Stomach (tissue), 9 donors: ENCODE data around the gene ZNF211. TPM values are rescaled to one million over a fixed set of nuclear protein-coding genes. Genes with fewer than 3 reads are reported as not detected.

Source experiments
- DNase-seq, 2 donors: peaks; one replicate each; pipeline versions ENCODE4 v3.0.0 to v3.0.0-alpha.2; 2013 to 2019
- H3K27ac ChIP-seq, 5 donors: fragments of 200-600 bp in 4 of 5; sonication (generic) in 4 of 5; one replicate each; pipeline ENCODE4 v1.5.1; 2013 to 2019; ENCODE audit warnings: mild to moderate bottlenecking in 1 of 5, moderate library complexity in 1 of 5
- H3K27me3 ChIP-seq, 3 donors: fragments of 200-600 bp; sonication (generic); one replicate each; pipeline ENCODE4 v1.5.1; 2017 to 2019; ENCODE audit warnings: mixed run types in 1 of 3
- H3K36me3 ChIP-seq, 4 donors: fragments of 200-600 bp; sonication (generic); 1 replicate in 3 of 4; 2 replicates in 1 of 4; pipeline ENCODE4 v1.5.1; 2016 to 2019
- H3K4me1 ChIP-seq, 4 donors: fragments of 200-600 bp; sonication (generic); one replicate each; pipeline ENCODE4 v1.5.1; 2016 to 2019
- H3K4me3 ChIP-seq, 4 donors: fragments of 200-600 bp; sonication (generic) in 3 of 4; one replicate each; pipeline ENCODE4 v1.5.1; 2016 to 2019; ENCODE audit warnings: mild to moderate bottlenecking in 1 of 4
- H3K9me3 ChIP-seq, 4 donors: fragments of 200-600 bp; sonication (generic); one replicate each; pipeline ENCODE4 v1.5.1; 2016 to 2019
- CTCF ChIP-seq, 7 experiments: fragments of 450-650 bp in 4 of 7; fragments of 200-600 bp in 3 of 7; sonication (generic) in 3 of 7; IDR thresholded peaks; one replicate each; pipeline ENCODE4 v1.5.1; 2016 to 2019; ENCODE audit warnings: antibody characterized with exemption in 7 of 7, control low read depth in 2 of 7, mild to moderate bottlenecking in 1 of 7
- EP300 ChIP-seq: sonication (generic); formaldehyde crosslinking; IDR thresholded peaks from one replicate; pipeline ENCODE4 v1.6.1; 2017; ENCODE audit warnings: antibody characterized with exemption
- POLR2A ChIP-seq, 4 donors: fragments of 450-650 bp; IDR thresholded peaks; one replicate each; pipeline ENCODE4 v1.6.1; 2016; ENCODE audit warnings: antibody characterized with exemption in 4 of 4, control low read depth in 2 of 4, mild to moderate bottlenecking in 1 of 4, moderate library complexity in 1 of 4
- POLR2AphosphoS5 ChIP-seq, 3 donors: sonication (generic); formaldehyde crosslinking; IDR thresholded peaks; one replicate each; pipeline ENCODE4 v1.6.1; 2016; ENCODE audit warnings: antibody characterized with exemption in 3 of 3
- WGBS, 5 donors: extraction: QIAGEN DNeasy Blood & Tissue Kit in 3 of 5; methylation state at CpG; one replicate each; pipeline versions ENCODE4 v1.1.5 to v1.1.7; 2013 to 2018; 5-methylcytosine and 5-hydroxymethylcytosine counted together
- intact Hi-C: fragments of 100-400 bp; cut with DNase I; formaldehyde crosslinking; loops from one replicate; pipeline ENCODE4 v1.15.1; 2023; ENCODE audit warnings: low total_unique reads
- polyA plus RNA-seq, 3 donors: library from polyadenylated mRNA; stranded (reverse); fragments of 200-250 nt; gene quantifications; one replicate each; pipeline ENCODE4 v1.2.3, GENCODE V29; 2013
- total RNA-seq, 5 donors: library from RNA; depleted of rRNA; stranded (reverse); fragments of >200 nt; gene quantifications; one replicate each; pipeline versions ENCODE4 v1.1.0 to v1.2.3, GENCODE V29; 2014 to 2016
- donor health status: healthy with polysubstance abuse.
- donor health status: Bipolar disorder and iron deficiency.
- donor health status: healthy.

Gene ZNF211
- total and polyA plus RNA-seq, 8 donors, result 4.4 to 37.1 (median 9.3) TPM

GRCh38 chr19:57655443-57655842 is 22.5 kb downstream of the ZNF211 start:
- intact Hi-C loops, result no loop called here
- peak in 1 of 2 donors; percentile 68 for DNase-seq
- peaks cover 3 to 59% (median 39%) of the 10 kb centered on the region in 4 donors for H3K9me3 ChIP-seq
- H3K27me3 ChIP-seq, result peaks cover 0 to 15% (median 0%) of the 10 kb centered on the region in 3 donors
- H3K4me1 ChIP-seq, result no peaks in the 10 kb centered on the region
- H3K4me3 ChIP-seq, result no peak overlapping the region
- TF ChIP-seq EP300 (no peak), POLR2AphosphoS5 (IDR thresholded peaks at IDR 0.05) (no peak), POLR2A (IDR thresholded peaks at IDR 0.05) (no peak), CTCF (IDR thresholded peaks at IDR 0.05) (no peak)
- H3K36me3 ChIP-seq, result no peaks in the 10 kb centered on the region
- WGBS, 5 donors, result 27 to 67% (median 50%) methylated on average over 1 of the region's 1 CpG
- H3K27ac ChIP-seq, result no peak overlapping the region

- Histone ChIP-seq H3K4me3 (no peak overlapping the region), H3K27ac (peak overlapping the region in 1 of 5 donors; percentile 10), H3K27me3 (peaks cover 0 to 15% (median 0%) of the 10 kb centered on the region in 3 donors), H3K36me3 (no peaks in the 10 kb centered on the region), H3K4me1 (no peaks in the 10 kb centered on the region), H3K9me3 (peaks cover 3 to 50% (median 36%) of the 10 kb centered on the region in 4 donors)
- intact Hi-C loops, result no loop called here
- 76 to 96% (median 85%) methylated on average over 1 of the region's 1 CpG for WGBS, 5 donors
- no peak for TF ChIP-seq CTCF (IDR thresholded peaks at IDR 0.05)
- TF ChIP-seq POLR2A (IDR thresholded peaks at IDR 0.05), result no peak
- TF ChIP-seq EP300, result no peak
- TF ChIP-seq POLR2AphosphoS5 (IDR thresholded peaks at IDR 0.05), result no peak
- DNase-seq, result no peak
Observed at GRCh38 chr19:57656346-57656745, 23.4 kb downstream of the ZNF211 start.

- H3K27ac ChIP-seq, result peak overlapping the region; percentile 28 to 79 (median 56)
- H3K4me3 ChIP-seq, result peak overlapping the region; percentile 55 to 77 (median 59)
- peaks cover 0 to 17% (median 12%) of the 10 kb centered on the region in 4 donors for H3K4me1 ChIP-seq
- WGBS, 5 donors, result 3 to 5% (median 4%) methylated on average over 42 to 64 of the region's 64 CpGs
- no peaks in the 10 kb centered on the region for H3K36me3 ChIP-seq
- H3K27me3 ChIP-seq, result peaks cover 0 to 42% (median 15%) of the 10 kb centered on the region in 3 donors
- H3K9me3 ChIP-seq, result peaks cover 0 to 5% (median 0%) of the 10 kb centered on the region in 4 donors
- TF ChIP-seq POLR2AphosphoS5 (IDR thresholded peaks at IDR 0.05) (no peak), CTCF (IDR thresholded peaks at IDR 0.05) (no peak), EP300 (no peak), POLR2A (IDR thresholded peaks at IDR 0.05) (no peak)
- intact Hi-C loops, result no loop called here
- peak; percentile 31 to 88 for DNase-seq
Observed at GRCh38 chr19:57664269-57665127, 31.5 kb downstream of the ZNF211 start.

GRCh38 chr19:57665261-57665806 is 32.4 kb downstream of the ZNF211 start:
- intact Hi-C loops, result no loop called here
- DNase-seq, result no peak
- H3K9me3 ChIP-seq, result peaks cover 0 to 5% (median 0%) of the 10 kb centered on the region in 4 donors

More at GRCh38 chr19:57665261-57665806, 32.4 kb downstream of the ZNF211 start:
- no peak overlapping the region for H3K27ac ChIP-seq
- H3K27me3 ChIP-seq, result peaks cover 0 to 40% (median 15%) of the 10 kb centered on the region in 3 donors
- TF ChIP-seq POLR2A (IDR thresholded peaks at IDR 0.05) (no peak), POLR2AphosphoS5 (IDR thresholded peaks at IDR 0.05) (no peak), CTCF (IDR thresholded peaks at IDR 0.05) (no peak), EP300 (no peak)
- H3K4me1 ChIP-seq, result peaks cover 0 to 17% (median 12%) of the 10 kb centered on the region in 4 donors
- no peak overlapping the region for H3K4me3 ChIP-seq
- WGBS, 5 donors, result 81 to 89% (median 85%) methylated on average over 9 of the region's 9 CpGs
- no peaks in the 10 kb centered on the region for H3K36me3 ChIP-seq
